Natural killer cell (primary cell): ENCODE measurements around the gene PPFIA2. TPM values are rescaled to one million over a fixed set of nuclear protein-coding genes. Genes with fewer than 3 reads are reported as not detected.
"Not testable (repeated sequence)": the region's sequence is repeated elsewhere in the genome, so short reads cannot be mapped to it uniquely, and the experiment has no call there.

Experiments used
- ATAC-seq, 3 donors: fragments of 150-1000 bp in 2 of 3; fragments of 200-7000 bp in 1 of 3; cut with Tn5 transposase; 1 replicate in 1 of 3; 2 replicates in 2 of 3; pipeline ENCODE4 v1.10.0; 2021; ENCODE audit warnings: mild to moderate bottlenecking in 2 of 3, moderate library complexity in 2 of 3
- DNase-seq, 2 donors: peaks; one replicate each; pipeline versions ENCODE4 v3.0.0 to v3.0.0-alpha.2; 2013 to 2021; ENCODE audit warnings: mixed read lengths in 1 of 2
- H3K27ac ChIP-seq: one replicate; pipeline ENCODE4 v1.5.1; 2013; ENCODE audit warnings: mild to moderate bottlenecking, low read length
- H3K27me3 ChIP-seq: one replicate; pipeline ENCODE4 v1.6.1; 2013; ENCODE audit warnings: low read length; ENCODE audit not compliant: control insufficient read depth, insufficient read depth
- H3K36me3 ChIP-seq: one replicate; pipeline ENCODE4 v1.6.1; 2013; ENCODE audit warnings: low read length; ENCODE audit not compliant: control insufficient read depth, insufficient read depth
- H3K4me1 ChIP-seq: one replicate; pipeline ENCODE4 v1.6.1; 2013; ENCODE audit warnings: low read length; ENCODE audit not compliant: control insufficient read depth, insufficient read depth
- H3K4me3 ChIP-seq: one replicate; pipeline ENCODE4 v1.5.1; 2013; ENCODE audit warnings: low read length
- H3K9me3 ChIP-seq: one replicate; pipeline ENCODE4 v1.6.1; 2013; ENCODE audit warnings: low read length; ENCODE audit not compliant: control insufficient read depth, insufficient read depth
- H3K27ac Mint-ChIP-seq, 2 donors: one replicate each; pipeline ENCODE4 v1.8.0; 2022; ENCODE audit warnings: mild to moderate bottlenecking in 2 of 2, mixed read lengths in 2 of 2, moderate library complexity in 1 of 2
- H3K27me3 Mint-ChIP-seq, 2 donors: one replicate each; pipeline ENCODE4 v1.8.0; 2022; ENCODE audit warnings: low read depth in 2 of 2, mixed read lengths in 2 of 2
- H3K36me3 Mint-ChIP-seq: one replicate; pipeline ENCODE4 v1.8.0; 2022; ENCODE audit warnings: mixed read lengths
- H3K4me1 Mint-ChIP-seq, 2 donors: one replicate each; pipeline ENCODE4 v1.8.0; 2022; ENCODE audit warnings: mixed read lengths in 2 of 2
- H3K4me3 Mint-ChIP-seq: one replicate; pipeline ENCODE4 v1.8.0; 2022; ENCODE audit warnings: mild to moderate bottlenecking, moderate library complexity, mixed read lengths
- H3K9me3 Mint-ChIP-seq, 2 donors: one replicate each; pipeline ENCODE4 v1.8.0; 2022; ENCODE audit warnings: mixed read lengths in 2 of 2
- WGBS: methylation state at CpG from one replicate; pipeline ENCODE4 v1.1.7; 2013; ENCODE audit warnings: missing lambda C conversion rate; ENCODE audit not compliant: insufficient coverage; 5-methylcytosine and 5-hydroxymethylcytosine counted together
- intact Hi-C: fragments of 100-400 bp; cut with micrococcal nuclease; formaldehyde crosslinking; loops from one replicate; pipeline ENCODE4 v1.14.2; 2022
- total RNA-seq, 4 donors: library from RNA; stranded (reverse); fragments of 120-200 nt in 1 of 4; gene quantifications; one replicate each; pipeline versions ENCODE4 v1.2.3 to v1.2.4, GENCODE V29; 2013 to 2022
- TF ChIP-seq, protein P1 (sequence below): fragments of 200-600 bp; IDR thresholded peaks from one replicate; pipeline ENCODE4 v1.8.0; 2022; ENCODE audit warnings: antibody characterized with exemption

The PPFIA2 gene
- total RNA-seq, 3 donors from 2014 or later (not counting 1 experiment from before 2014, with no cell fraction given), result not detected

DNA sequence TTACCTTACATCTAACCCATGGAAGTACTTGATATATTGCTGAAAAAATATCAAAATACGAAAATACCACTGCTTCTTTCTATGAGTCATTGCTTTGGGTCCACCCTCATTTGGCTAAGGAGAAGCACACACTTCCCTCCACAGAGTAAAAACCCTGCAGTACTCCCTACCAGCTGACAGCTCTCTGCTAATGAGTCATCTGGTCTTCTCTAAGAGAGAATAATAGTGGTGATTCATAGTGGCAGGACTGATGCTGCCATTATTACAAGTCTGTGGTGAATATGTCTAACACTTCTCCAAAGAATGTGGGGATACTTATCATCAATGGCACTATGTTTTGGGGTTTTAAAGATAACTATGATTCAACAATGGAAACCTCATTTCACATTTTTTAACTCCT is 90.7 kb downstream of the PPFIA2 start:
- H3K4me1 ChIP-seq, result no peaks in the 10 kb centered on the region
- ATAC-seq (peak in 1 of 3 donors; percentile 18), DNase-seq (no peak)
- no peaks in the 10 kb centered on the region for H3K27me3 Mint-ChIP-seq
- H3K27ac Mint-ChIP-seq, result no peak overlapping the region
- H3K27ac ChIP-seq, result no peak overlapping the region
- intact Hi-C loops, result no loop called here
- no peaks in the 10 kb centered on the region for H3K36me3 ChIP-seq
- no peak overlapping the region for H3K4me3 Mint-ChIP-seq
- 22% methylated on average over 1 of the region's 1 CpG for WGBS
- H3K9me3 ChIP-seq, result no peaks in the 10 kb centered on the region
- no peaks in the 10 kb centered on the region for H3K36me3 Mint-ChIP-seq
- TF ChIP-seq, protein P1, sequence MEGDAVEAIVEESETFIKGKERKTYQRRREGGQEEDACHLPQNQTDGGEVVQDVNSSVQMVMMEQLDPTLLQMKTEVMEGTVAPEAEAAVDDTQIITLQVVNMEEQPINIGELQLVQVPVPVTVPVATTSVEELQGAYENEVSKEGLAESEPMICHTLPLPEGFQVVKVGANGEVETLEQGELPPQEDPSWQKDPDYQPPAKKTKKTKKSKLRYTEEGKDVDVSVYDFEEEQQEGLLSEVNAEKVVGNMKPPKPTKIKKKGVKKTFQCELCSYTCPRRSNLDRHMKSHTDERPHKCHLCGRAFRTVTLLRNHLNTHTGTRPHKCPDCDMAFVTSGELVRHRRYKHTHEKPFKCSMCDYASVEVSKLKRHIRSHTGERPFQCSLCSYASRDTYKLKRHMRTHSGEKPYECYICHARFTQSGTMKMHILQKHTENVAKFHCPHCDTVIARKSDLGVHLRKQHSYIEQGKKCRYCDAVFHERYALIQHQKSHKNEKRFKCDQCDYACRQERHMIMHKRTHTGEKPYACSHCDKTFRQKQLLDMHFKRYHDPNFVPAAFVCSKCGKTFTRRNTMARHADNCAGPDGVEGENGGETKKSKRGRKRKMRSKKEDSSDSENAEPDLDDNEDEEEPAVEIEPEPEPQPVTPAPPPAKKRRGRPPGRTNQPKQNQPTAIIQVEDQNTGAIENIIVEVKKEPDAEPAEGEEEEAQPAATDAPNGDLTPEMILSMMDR, result no peak
- H3K4me3 ChIP-seq, result no peak overlapping the region
- H3K27me3 ChIP-seq, result no peaks in the 10 kb centered on the region
- H3K4me1 Mint-ChIP-seq, result no peaks in the 10 kb centered on the region
- H3K9me3 Mint-ChIP-seq, result peaks cover 0 to 4% of the 10 kb centered on the region in 2 donors

DNA sequence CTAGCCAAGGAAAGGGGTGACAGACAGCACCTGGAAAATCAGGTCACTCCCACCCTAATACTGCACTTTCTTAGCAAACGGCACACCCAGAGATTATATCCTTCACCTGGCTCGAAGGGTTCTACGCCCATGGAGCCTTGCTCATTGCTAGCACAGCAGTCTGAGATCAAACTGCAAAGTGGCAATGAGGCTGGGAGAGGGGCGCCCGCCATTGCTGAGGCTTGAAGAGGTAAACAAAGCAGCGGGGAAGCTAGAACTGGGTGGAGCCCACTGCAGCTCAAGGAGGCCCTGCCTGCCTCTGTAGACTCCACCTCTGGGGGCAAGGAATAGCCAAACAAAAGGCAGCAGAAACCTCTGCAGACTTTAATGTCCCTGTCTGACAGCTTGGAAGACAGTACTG is 99.8 kb downstream of the PPFIA2 start:
- 85% methylated on average over 6 of the region's 6 CpGs for WGBS
- H3K4me1 ChIP-seq, result not testable (repeated sequence)

DNA sequence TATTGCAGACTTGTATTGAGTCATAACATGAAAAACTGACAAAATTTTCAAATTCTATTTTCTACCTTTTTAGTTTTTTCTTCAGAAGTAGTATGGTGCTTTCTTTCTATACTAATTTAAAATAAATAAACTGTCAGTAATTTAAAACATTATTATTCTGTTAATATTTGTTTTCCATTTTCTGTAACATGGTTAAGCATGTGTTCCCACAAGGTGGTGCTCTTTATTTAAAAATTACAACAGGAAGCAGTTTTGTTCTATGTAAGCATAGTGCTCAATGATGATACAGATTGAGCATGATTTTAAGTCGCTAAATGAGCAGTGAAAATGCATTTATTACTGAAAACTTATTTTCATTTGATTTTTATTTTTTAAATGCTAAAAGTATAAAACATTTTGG is 114.6 kb downstream of the PPFIA2 start:
- Mint-ChIP-seq H3K36me3 (no peaks in the 10 kb centered on the region), H3K9me3 (no peaks in the 10 kb centered on the region), H3K4me3 (no peak overlapping the region), H3K4me1 (no peaks in the 10 kb centered on the region), H3K27me3 (peaks cover 0 to 3% of the 10 kb centered on the region in 2 donors), H3K27ac (no peak overlapping the region)
- Histone ChIP-seq H3K27ac (no peak overlapping the region), H3K9me3 (no peaks in the 10 kb centered on the region), H3K4me1 (no peaks in the 10 kb centered on the region), H3K4me3 (no peak overlapping the region), H3K36me3 (no peaks in the 10 kb centered on the region), H3K27me3 (no peaks in the 10 kb centered on the region)
- intact Hi-C loops, result loop anchor here (1.0 to 2.0 kb wide), 4 partner anchors 348 to 714 kb away; partner anchors contain the start of genes CCDC59 and METTL25
- TF ChIP-seq, protein P1, result peak; percentile 75
- peak in 1 of 2 donors; percentile 65 for DNase-seq
- WGBS, result no CpG with 5 or more reads among the region's 1 CpG
- ATAC-seq, result peak; percentile 70 to 76 (median 73)

More for the DNA sequence above, 99.8 kb downstream of the PPFIA2 start:
- DNase-seq, H3K36me3 ChIP-seq, H3K4me1 Mint-ChIP-seq, H3K27me3 Mint-ChIP-seq, H3K4me3 ChIP-seq, H3K36me3 Mint-ChIP-seq, H3K4me3 Mint-ChIP-seq, H3K27me3 ChIP-seq, ATAC-seq, H3K9me3 Mint-ChIP-seq, H3K27ac ChIP-seq, intact Hi-C loops, H3K9me3 ChIP-seq, H3K27ac Mint-ChIP-seq: not testable (repeated sequence)

- Histone ChIP-seq H3K9me3 (no peaks in the 10 kb centered on the region), H3K36me3 (no peaks in the 10 kb centered on the region), H3K27ac (no peak overlapping the region), H3K4me1 (no peaks in the 10 kb centered on the region), H3K27me3 (no peaks in the 10 kb centered on the region), H3K4me3 (no peak overlapping the region)
- H3K27me3 Mint-ChIP-seq, result peaks cover 3 to 5% of the 10 kb centered on the region in 2 donors
- no peak overlapping the region for H3K4me3 Mint-ChIP-seq
- DNase-seq, result no peak
- TF ChIP-seq, protein P1, result no peak
- H3K9me3 Mint-ChIP-seq, result no peaks in the 10 kb centered on the region
- intact Hi-C loops, result no loop called here
- H3K4me1 Mint-ChIP-seq, result no peaks in the 10 kb centered on the region
- WGBS, result no CpG with 5 or more reads among the region's 1 CpG
- no peak for ATAC-seq
- H3K36me3 Mint-ChIP-seq, result no peaks in the 10 kb centered on the region
- H3K27ac Mint-ChIP-seq, result no peak overlapping the region
These were observed 120.0 kb downstream of the PPFIA2 start for GRCh38 chr12:81639196-81639595.
